ENCODE data around the gene PLA2G4D.

Gene PLA2G4D

DNA sequence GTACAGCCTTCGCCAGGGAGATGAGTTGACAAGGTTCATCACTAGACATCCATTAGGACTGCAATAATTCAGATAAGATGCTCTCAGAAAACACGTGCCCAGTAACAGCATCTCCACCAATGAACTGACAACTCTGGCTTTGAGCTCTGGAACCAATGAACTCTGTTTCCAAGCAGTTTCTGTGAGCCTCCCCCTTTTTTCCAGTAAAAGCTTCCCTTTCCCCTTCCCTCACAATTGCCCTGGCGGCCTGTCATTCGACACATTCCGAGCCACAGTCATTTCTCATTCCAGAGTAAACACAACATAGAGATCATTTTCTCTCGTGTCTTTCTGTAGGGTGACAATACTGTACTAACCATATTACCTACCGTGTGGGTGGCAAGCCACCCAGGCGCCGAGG is 3.6 kb downstream of the PLA2G4D start:
- no peak for DNase-seq (ENCODE audit: low read depth in 2 of 2)

- DNase-seq (ENCODE audit: low read depth in 2 of 2), result no peak
These were observed 4.0 kb downstream of the PLA2G4D start for GRCh38 chr15:42090370-42090769.

DNA sequence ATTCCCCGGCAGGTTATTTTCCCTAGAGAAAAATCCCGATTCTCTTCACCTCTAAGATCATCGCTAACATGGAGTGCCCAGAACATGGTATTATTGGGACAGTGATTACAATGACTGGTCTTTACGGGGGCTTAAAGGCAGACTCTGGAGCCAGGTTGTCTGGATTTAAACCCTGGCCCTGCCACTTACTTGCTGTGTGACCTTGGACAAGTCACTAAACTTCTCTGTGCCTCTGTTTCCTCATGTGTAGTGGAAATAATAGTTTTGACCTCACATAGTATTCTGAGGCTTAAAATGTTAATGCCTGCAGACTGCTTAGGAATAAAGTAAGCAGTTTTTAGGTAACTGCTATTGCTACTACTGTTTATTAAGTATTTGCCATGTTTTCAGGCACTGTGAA is 4.4 kb downstream of the PLA2G4D start:
- no peak for DNase-seq (ENCODE audit: low read depth in 2 of 2)

GRCh38 chr15:42088801-42089640 is 5.3 kb downstream of the PLA2G4D start:
- no peak for DNase-seq (ENCODE audit: low read depth in 2 of 2)

DNA sequence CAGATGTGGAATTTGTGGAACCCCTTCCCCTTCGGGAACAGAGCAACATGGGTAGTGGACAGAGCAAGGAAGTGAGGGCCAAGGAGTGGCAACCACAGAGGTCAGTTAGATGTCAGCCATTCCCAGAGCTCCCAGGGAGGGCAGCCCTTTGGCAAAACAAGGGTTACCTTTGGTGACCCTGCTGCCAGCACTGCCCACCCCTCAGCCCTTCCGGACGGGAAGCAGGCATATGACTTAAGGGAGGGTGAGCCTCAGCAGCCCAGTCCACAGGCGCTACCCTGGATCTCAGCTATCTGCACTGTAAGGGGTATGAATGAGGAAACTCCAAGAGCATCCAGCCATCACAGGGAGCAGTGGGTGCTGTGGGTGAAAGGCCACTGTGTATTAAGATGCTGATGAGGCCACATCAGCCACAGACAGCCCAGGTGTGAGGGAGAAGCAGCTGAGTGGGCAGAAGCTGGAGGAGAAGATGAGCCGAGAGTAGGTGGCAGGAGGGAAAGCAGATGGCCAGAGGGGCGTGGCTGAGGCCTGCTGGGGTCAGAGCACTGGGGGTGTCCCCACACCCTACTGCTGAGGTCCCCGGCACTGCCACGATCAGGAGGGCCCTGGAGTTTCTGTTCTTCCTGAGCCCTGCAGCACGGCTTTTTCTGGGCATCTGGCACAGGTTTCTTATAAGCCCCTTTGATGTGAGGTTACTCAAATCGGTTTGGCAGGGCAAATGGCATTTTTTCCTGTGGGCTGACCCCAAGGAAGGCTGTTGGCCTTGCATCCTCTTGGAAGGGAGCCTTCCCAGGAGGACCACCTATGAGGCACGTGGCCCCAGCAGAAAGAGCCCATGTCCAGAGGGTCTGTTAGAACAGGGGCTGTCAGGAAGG is 6.2 kb downstream of the PLA2G4D start:
- DNase-seq (ENCODE audit: low read depth in 2 of 2), result no peak

DNA sequence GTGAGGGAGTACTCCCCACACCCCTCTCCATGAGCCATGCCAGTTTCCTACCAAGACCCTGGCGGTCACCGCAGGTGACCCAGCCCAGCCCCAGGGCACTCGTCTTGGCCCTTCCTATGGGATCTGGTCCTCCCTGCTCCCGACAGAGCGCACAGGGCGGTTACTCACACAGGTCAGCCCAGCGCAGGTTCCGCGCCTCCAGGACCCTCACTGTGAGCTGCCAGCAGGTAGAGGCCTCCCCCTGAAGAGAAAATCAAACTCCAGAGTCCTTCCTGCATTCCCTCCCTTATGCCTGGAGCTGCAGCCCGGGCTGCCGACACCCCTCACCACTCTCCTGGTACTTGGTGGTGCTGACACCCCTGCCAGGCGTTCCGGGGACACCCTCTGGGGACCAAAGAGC is 6.9 kb downstream of the PLA2G4D start:
- DNase-seq (ENCODE audit: low read depth in 2 of 2), result no peak

- no peak for DNase-seq (ENCODE audit: low read depth in 2 of 2)
These were observed 8.6 kb downstream of the PLA2G4D start for GRCh38 chr15:42085721-42086120.

DNA sequence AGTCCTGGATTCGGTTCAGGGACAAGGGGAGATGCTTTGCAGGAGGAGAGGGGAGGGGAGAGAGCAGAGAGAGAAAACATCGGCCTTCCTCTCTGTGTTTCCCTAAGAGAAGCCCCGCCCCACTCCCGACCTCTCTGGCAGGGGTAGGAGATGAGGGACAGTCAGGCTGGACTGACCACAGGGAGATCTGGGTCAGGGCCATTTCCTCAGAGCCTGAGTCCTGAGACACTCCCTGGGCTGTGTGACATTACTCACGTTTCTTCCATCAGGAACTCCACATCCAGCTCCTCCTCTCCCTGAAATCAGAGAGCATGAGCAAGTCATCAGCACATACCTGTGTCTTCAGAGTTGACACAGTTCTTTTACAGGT is 9.1 kb downstream of the PLA2G4D start:
- no peak for DNase-seq (ENCODE audit: low read depth in 2 of 2)

GRCh38 chr15:42084465-42085235 is 9.7 kb downstream of the PLA2G4D start:
- no peak for DNase-seq (ENCODE audit: low read depth in 2 of 2)

DNA sequence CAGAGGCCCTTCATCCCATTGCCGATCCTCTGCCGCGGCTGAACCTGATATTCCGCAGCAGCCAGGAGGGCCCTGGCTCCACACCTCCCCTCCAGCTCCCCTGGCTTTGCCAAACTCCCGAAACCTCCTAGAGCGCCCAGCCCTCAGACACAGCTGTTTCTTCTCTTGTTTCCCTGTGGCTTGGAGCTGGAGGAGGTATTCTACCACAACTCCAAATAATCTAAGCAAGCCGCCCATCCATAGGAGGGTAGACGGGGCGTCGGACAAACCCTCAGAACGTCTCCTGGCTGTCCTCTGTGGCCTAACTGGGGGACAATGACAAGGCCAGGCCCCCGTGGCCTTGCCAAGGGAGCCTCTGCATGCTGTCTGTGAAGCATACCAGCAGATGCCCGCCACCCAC is 10.4 kb downstream of the PLA2G4D start:
- DNase-seq (ENCODE audit: low read depth in 2 of 2), result no peak

DNA sequence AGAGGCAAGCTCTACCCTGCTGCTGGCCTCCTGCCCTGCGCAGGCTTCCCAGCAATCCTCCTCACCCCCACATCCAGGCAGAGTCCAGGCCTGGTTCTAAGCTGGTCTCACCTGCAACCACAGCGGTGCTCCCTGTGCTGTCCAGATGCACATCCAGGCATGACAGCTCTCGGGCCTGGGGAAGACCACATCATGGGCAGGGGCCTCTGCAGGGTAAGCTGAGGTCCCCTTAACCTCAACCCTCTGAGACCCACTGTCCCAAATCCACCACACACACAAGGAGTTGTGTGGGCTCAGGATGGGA is 10.8 kb downstream of the PLA2G4D start:
- DNase-seq (ENCODE audit: low read depth in 2 of 2), result no peak

DNA sequence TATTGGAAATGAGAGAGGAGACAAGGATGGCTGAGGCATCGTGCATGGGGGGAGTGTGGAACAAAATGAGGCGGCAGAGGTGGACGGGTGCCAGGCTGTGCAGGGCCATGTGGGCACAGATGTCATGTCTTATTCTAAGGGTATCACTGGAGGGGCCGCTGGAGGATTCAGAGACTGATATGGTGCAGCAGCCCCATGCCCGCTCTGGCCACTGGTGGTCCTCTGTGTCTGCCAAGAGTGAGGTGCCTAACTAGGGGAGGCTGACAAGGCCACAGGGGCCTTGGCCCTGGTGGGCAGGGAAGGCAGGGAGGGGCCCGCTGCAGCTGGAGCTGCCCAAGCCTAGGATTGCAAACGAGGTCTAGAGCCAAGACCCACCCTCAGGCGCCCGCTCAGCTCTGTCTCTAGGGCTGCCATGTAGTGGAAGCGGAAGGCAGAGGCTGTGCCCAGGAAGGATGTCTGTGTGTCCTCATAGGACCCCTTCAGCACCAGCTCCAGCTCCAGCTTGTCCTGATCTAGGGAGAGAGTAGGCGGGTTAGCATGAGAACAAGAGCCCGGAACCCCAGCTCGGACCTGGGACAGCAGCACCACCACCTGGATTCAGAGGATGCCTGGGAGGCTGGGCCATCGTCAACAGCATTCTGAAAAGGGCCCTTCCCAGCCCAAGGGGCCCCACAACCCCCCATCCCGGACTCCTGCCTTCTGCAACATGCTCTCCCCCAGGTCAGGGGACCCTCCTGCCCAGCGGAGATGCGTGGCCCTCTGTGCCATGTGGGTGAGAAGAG is 11.3 kb downstream of the PLA2G4D start:
- no peak for DNase-seq (ENCODE audit: low read depth in 2 of 2)

GRCh38 chr15:42082141-42082540 is 12.2 kb downstream of the PLA2G4D start:
- no peak for DNase-seq (ENCODE audit: low read depth in 2 of 2)

DNA sequence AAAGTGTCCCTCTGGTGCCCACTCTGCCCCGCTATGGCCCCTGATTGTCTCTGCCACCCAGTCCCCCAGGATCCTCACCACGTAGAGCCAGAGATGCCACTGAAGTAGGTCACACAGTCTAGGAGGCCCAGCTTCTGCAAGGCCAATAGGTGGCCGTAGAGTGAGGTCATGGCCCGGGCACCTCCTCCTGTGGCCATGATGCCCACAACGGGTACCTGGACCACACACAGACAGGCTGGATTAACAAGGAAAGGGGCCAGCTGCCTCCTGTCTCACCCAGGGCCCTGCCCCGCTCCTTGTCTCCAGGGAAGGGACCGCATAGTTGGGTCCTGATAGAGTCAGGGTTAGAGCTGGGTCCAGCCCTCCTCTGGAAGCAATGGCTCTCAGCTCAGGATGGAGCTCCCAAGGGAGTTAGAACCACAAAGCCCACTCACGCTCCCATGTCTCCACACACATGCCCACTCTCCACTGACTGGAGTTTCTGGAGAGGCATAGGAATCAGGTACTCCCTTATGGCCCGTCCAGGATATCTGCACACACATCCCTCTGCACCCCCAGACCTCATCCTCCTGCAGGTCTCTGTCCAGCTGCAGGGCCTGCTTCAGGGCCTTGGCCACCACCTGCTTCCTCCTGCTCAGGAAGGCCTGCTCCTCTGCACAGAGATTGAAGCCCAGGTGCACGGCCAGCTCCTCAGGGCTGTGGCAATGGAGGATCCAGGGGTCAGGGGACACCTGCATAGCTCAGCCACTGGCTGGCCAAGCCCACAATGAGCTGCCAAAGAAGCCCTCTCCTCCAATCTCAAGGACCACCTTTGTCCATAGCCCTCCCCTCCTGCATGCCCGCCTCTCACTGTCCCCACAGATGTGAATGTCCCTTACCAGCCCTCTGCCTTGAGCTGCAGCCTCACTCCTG is 13.2 kb downstream of the PLA2G4D start:
- no peak for DNase-seq (ENCODE audit: low read depth in 2 of 2)

DNA sequence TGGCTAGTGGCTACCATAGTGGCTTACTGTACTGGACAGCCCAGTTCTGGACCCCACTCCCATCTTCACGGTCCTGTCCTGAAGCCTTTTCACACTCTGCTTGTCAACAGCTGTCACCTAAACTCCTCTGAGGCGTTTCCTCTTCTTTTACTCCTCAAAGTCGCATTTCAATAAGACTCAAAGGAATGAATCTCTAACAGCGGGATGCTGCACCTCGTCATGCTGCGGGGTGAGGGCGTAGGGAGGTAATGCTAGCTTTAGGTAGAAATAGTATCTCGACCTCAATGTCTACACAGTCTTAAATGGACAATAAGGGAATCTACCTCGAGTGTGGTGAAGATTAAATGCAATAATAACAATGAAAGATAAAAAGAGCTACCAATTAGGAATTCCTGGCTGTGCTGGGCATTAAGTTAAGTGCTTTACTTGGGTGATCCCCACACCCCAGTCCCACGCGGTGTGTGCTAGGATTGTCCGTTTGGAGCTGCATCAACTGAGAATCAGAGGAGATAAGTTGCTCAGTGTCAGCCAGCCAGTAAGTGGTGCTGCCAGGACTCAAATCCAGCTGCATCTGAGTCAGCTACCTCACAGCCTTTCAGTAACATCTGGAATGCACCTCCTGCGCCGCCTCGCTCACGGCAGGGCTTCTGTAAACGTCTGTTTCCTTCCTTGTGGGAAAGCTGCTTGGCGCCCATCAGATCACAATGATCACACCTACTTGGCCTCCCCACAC is 14.0 kb downstream of the PLA2G4D start:
- no peak for DNase-seq (ENCODE audit: low read depth in 2 of 2)

DNA sequence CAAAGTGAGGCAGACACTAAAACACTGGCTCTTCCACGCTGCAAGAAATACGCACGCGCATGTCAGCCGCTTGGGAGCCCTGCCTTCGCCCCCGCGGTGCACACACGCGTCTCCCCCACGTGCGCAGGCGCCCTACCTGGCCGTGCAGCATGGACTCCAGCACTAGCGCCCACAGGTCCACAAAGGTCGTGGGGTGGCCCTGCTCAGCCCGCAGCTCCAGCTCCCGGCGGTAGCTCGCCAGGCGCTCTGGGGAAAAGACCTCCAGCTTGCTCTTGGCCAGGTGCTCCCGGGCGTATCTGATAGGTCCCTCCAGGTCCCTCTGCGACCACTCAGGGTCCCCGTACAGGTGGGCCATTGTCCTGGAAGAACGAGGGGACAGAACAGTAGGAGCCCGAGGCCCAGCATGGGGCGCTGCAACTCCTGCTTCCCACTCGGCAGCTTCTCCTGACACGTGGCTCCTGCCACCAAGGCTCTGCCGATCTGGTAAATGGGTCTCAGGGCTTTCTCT is 14.9 kb downstream of the PLA2G4D start:
- no peak for DNase-seq (ENCODE audit: low read depth in 2 of 2)

GRCh38 chr15:42078903-42079302 is 15.5 kb downstream of the PLA2G4D start:
- DNase-seq (ENCODE audit: low read depth in 2 of 2), result no peak

- no peak for DNase-seq (ENCODE audit: low read depth in 2 of 2)
These were observed 16.7 kb downstream of the PLA2G4D start for GRCh38 chr15:42077689-42078088.

DNA sequence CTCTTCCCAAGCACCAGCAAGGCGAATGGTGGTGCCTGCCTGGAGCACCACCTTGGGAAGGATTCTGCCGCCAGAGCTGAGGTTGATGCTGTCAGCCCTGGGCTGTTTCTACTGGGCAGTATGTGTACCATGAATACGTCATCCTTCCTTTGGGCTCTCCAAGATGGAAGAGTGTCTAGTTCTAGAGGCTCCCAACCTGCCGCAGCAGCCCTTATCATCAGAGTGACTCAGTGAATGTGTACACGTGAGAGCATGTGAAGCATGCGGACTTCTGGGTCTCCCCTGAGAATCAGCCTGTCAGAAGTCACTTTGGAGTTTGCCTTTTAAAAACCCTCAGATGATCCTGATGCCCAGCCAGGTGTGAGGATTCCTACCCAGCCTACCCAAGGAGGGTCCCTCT is 20.9 kb downstream of the PLA2G4D start:
- DNase-seq (ENCODE audit: low read depth in 2 of 2), result no peak

All from fibroblast of skin of left quadriceps (primary cell).